GM19240 (cell line): ENCODE data around the gene MAP2K4.

ENCODE experiments used
- DNase-seq: peaks from one replicate; pipeline ENCODE4 v3.0.0; 2011; ENCODE audit warnings: low spot score; ENCODE audit not compliant: insufficient read length

The MAP2K4 gene

GRCh38 chr17:12037970-12038369, 17.3 kb downstream of the MAP2K4 start:
- no peak for DNase-seq

- DNase-seq = no peak
These were observed 19.8 kb downstream of the MAP2K4 start for GRCh38 chr17:12040478-12040877.

- no peak for DNase-seq
These were observed 20.6 kb downstream of the MAP2K4 start for GRCh38 chr17:12041312-12041711.

GRCh38 chr17:12043702-12044101, 23.0 kb downstream of the MAP2K4 start:
- no peak for DNase-seq

GRCh38 chr17:12046786-12047185, 26.1 kb downstream of the MAP2K4 start:
- DNase-seq = no peak

GRCh38 chr17:12047681-12048376, 27.2 kb downstream of the MAP2K4 start:
- no peak for DNase-seq

GRCh38 chr17:12048843-12049473, 28.3 kb downstream of the MAP2K4 start:
- DNase-seq = no peak

- no peak for DNase-seq
These were observed 30.1 kb downstream of the MAP2K4 start for GRCh38 chr17:12050646-12051225.

- no peak for DNase-seq
These were observed 32.9 kb downstream of the MAP2K4 start for GRCh38 chr17:12053552-12053951.

GRCh38 chr17:12055889-12056288, 35.2 kb downstream of the MAP2K4 start:
- no peak for DNase-seq

- no peak for DNase-seq
These were observed 36.8 kb downstream of the MAP2K4 start for GRCh38 chr17:12057520-12057919.

GRCh38 chr17:12058535-12058934, 37.9 kb downstream of the MAP2K4 start:
- DNase-seq = no peak

- no peak for DNase-seq
These were observed 41.6 kb downstream of the MAP2K4 start for GRCh38 chr17:12062249-12062648.

- no peak for DNase-seq
These were observed 43.7 kb downstream of the MAP2K4 start for GRCh38 chr17:12064395-12064794.

GRCh38 chr17:12067485-12067884, 46.8 kb downstream of the MAP2K4 start:
- no peak for DNase-seq

GRCh38 chr17:12068946-12069345, 48.3 kb downstream of the MAP2K4 start:
- no peak for DNase-seq

- DNase-seq = no peak
These were observed 49.9 kb downstream of the MAP2K4 start for GRCh38 chr17:12070561-12070960.

- DNase-seq = no peak
These were observed 53.7 kb downstream of the MAP2K4 start for GRCh38 chr17:12074346-12074745.

GRCh38 chr17:12077773-12078172, 57.1 kb downstream of the MAP2K4 start:
- DNase-seq = no peak

- DNase-seq = no peak
These were observed 58.1 kb downstream of the MAP2K4 start for GRCh38 chr17:12078791-12079190.

GRCh38 chr17:12081720-12082119, 61.0 kb downstream of the MAP2K4 start:
- no peak for DNase-seq

GRCh38 chr17:12085076-12085949, 64.6 kb downstream of the MAP2K4 start:
- DNase-seq = no peak
